IMR-90 (cell line): ENCODE data around the gene RAB9B. TPM values are rescaled to one million over a fixed set of nuclear protein-coding genes. Genes with fewer than 3 reads are reported as not detected.

ENCODE experiments used
- ATAC-seq: fragments of 200-7000 bp; cut with Tn5 transposase; 2 replicates; pipeline ENCODE4 v1.9.1; 2020; ENCODE audit warnings: low read depth, mild to moderate bottlenecking, moderate library complexity
- BruUV-seq: library from RNA; stranded (reverse); fragments of 400-500 nt; replicated peaks from 2 replicates; lab custom pipeline; 2021; lab: Mats Ljungman, UMichigan
- CTCF ChIA-PET: fragments of 300-600 bp; formaldehyde crosslinking; extraction: SDS; loops from one replicate; lab custom pipeline; 2021; ENCODE audit warnings: antibody characterized with exemption; lab: Yijun Ruan, JAX
- POLR2A ChIA-PET: fragments of 300-600 bp; sonication (Branson Sonifier 250); formaldehyde crosslinking; loops from one replicate; lab custom pipeline; 2022; ENCODE audit warnings: antibody characterized with exemption; ENCODE audit not compliant: unreplicated experiment; lab: Charles Lee
- DNase-seq: peaks from one replicate; pipeline ENCODE4 v3.0.0; 2013
- H2AFZ ChIP-seq: replicated peaks from 2 replicates; pipeline ENCODE3; 2013; ENCODE audit warnings: low read length, mild to moderate bottlenecking; ENCODE audit not compliant: poor library complexity
- H2AK5ac ChIP-seq: 2 replicates; pipeline ENCODE4 v1.6.1; 2013; ENCODE audit warnings: low read depth, low read length, inconsistent platforms
- H2AK9ac ChIP-seq: replicated peaks from 2 replicates; pipeline ENCODE3; 2013; ENCODE audit warnings: mild to moderate bottlenecking, low read depth, low read length, moderate library complexity; ENCODE audit not compliant: poor library complexity
- H2BK120ac ChIP-seq: 2 replicates; pipeline ENCODE4 v1.6.1; 2013; ENCODE audit warnings: low read depth, low read length, inconsistent platforms
- H2BK15ac ChIP-seq: 3 replicates; pipeline ENCODE4 v1.6.1; 2013; ENCODE audit warnings: low read depth, low read length, inconsistent platforms
- H2BK20ac ChIP-seq: 2 replicates; pipeline ENCODE4 v1.6.1; 2013; ENCODE audit warnings: low read depth, mild to moderate bottlenecking, inconsistent platforms, low read length, moderate library complexity
- H2BK5ac ChIP-seq: 2 replicates; pipeline ENCODE4 v1.6.1; 2013; ENCODE audit warnings: mild to moderate bottlenecking, low read depth, low read length, inconsistent platforms; ENCODE audit not compliant: poor library complexity, severe bottlenecking
- H3K14ac ChIP-seq: replicated peaks from 2 replicates; pipeline ENCODE4 v1.6.1; 2013; ENCODE audit warnings: low read depth, low read length, inconsistent platforms
- H3K18ac ChIP-seq: 2 replicates; pipeline ENCODE4 v1.6.1; 2013; ENCODE audit warnings: low read depth, low read length, control low read depth
- H3K23ac ChIP-seq: 2 replicates; pipeline ENCODE4 v1.6.1; 2013; ENCODE audit warnings: low read depth, low read length, inconsistent platforms
- H3K27ac ChIP-seq: 2 replicates; pipeline ENCODE4 v1.5.1; 2013; ENCODE audit warnings: mild to moderate bottlenecking, control low read depth, low read length; ENCODE audit not compliant: insufficient read depth
- H3K27me3 ChIP-seq: 2 replicates; pipeline ENCODE4 v1.6.1; 2013; ENCODE audit warnings: low read length; ENCODE audit not compliant: control insufficient read depth, insufficient read depth
- H3K36me3 ChIP-seq: 2 replicates; pipeline ENCODE4 v1.6.1; 2013; ENCODE audit warnings: low read length, mixed read lengths; ENCODE audit not compliant: control insufficient read depth, insufficient read depth
- H3K4ac ChIP-seq: 2 replicates; pipeline ENCODE4 v1.6.1; 2013; ENCODE audit warnings: low read depth, low read length, inconsistent platforms
- H3K4me1 ChIP-seq: 2 replicates; pipeline ENCODE4 v1.6.1; 2013; ENCODE audit warnings: low read length, mixed read lengths; ENCODE audit not compliant: control insufficient read depth, insufficient read depth
- H3K4me2 ChIP-seq: 2 replicates; pipeline ENCODE4 v1.6.1; 2013; ENCODE audit warnings: low read depth, mild to moderate bottlenecking, control low read depth, low read length, moderate library complexity
- H3K4me3 ChIP-seq: 2 replicates; pipeline ENCODE4 v1.5.1; 2013; ENCODE audit warnings: low read depth, mild to moderate bottlenecking, control low read depth, low read length, moderate library complexity; ENCODE audit not compliant: insufficient read depth
- H3K56ac ChIP-seq: 2 replicates; pipeline ENCODE4 v1.6.1; 2013; ENCODE audit warnings: low read length, inconsistent platforms; ENCODE audit not compliant: insufficient read depth; ENCODE audit errors: extremely low read depth
- H3K79me1 ChIP-seq, 2 experiments: 2 replicates each; pipeline ENCODE4 v1.6.1; 2013; ENCODE audit warnings: low read length in 2 of 2, inconsistent platforms in 1 of 2, low read depth in 1 of 2
- H3K9ac ChIP-seq: 2 replicates; pipeline ENCODE4 v1.6.1; 2013; ENCODE audit warnings: low read depth, low read length, control low read depth
- H3K9me1 ChIP-seq: 2 replicates; pipeline ENCODE4 v1.6.1; 2013; ENCODE audit warnings: low read length, inconsistent platforms; ENCODE audit not compliant: insufficient read depth
- H3K9me3 ChIP-seq: 2 replicates; pipeline ENCODE4 v1.6.1; 2013; ENCODE audit warnings: low read length; ENCODE audit not compliant: control insufficient read depth, insufficient read depth
- H4K20me1 ChIP-seq: 2 replicates; pipeline ENCODE4 v1.6.1; 2013; ENCODE audit warnings: low read length, inconsistent platforms; ENCODE audit not compliant: insufficient read depth
- H4K5ac ChIP-seq: 2 replicates; pipeline ENCODE4 v1.6.1; 2013; ENCODE audit warnings: mild to moderate bottlenecking, low read depth, low read length, control low read depth
- H4K8ac ChIP-seq, 2 experiments: 2 replicates each; pipeline ENCODE4 v1.6.1; 2013; ENCODE audit warnings: low read depth in 2 of 2, low read length in 2 of 2, control low read depth in 1 of 2, inconsistent platforms in 1 of 2
- H4K91ac ChIP-seq: 2 replicates; pipeline ENCODE4 v1.6.1; 2013; ENCODE audit warnings: low read depth, low read length, inconsistent platforms; ENCODE audit not compliant: insufficient read depth
- BHLHE40 ChIP-seq: fragments of 150-350 bp; IDR thresholded peaks from 2 replicates; pipeline ENCODE4 v1.6.1; 2016; ENCODE audit warnings: mild to moderate bottlenecking, low read depth, low read length
- CEBPB ChIP-seq: IDR thresholded peaks from 2 replicates; pipeline ENCODE4 v1.6.1; 2012; ENCODE audit warnings: low read depth, low read length, improper control_type of control experiment
- CHD1 ChIP-seq: IDR thresholded peaks from 2 replicates; pipeline ENCODE4 v1.6.1; 2012; ENCODE audit warnings: low read depth, low read length, improper control_type of control experiment
- CTCF ChIP-seq: conservative IDR thresholded peaks from 2 replicates; pipeline ENCODE4 v1.5.1; 2012; ENCODE audit warnings: mild to moderate bottlenecking, low read depth, low read length, improper control_type of control experiment
- ELK1 ChIP-seq: fragments of 150-350 bp; IDR thresholded peaks from 2 replicates; pipeline ENCODE4 v1.6.1; 2016; ENCODE audit warnings: low read depth, mild to moderate bottlenecking, low read length, moderate library complexity, borderline replicate concordance
- FOS ChIP-seq: fragments of 150-350 bp; IDR thresholded peaks from 2 replicates; pipeline ENCODE4 v1.6.1; 2016; ENCODE audit warnings: low read depth, low read length
- MAFK ChIP-seq: IDR thresholded peaks from 2 replicates; pipeline ENCODE4 v1.6.1; 2012; ENCODE audit warnings: low read depth, low read length, improper control_type of control experiment
- MAZ ChIP-seq: IDR thresholded peaks from 2 replicates; pipeline ENCODE4 v1.6.1; 2012; ENCODE audit warnings: low read depth, mild to moderate bottlenecking, low read length, improper control_type of control experiment, moderate library complexity, borderline replicate concordance
- MXI1 ChIP-seq: IDR thresholded peaks from 2 replicates; pipeline ENCODE4 v1.6.1; 2012; ENCODE audit warnings: low read depth, mild to moderate bottlenecking, low read length, moderate library complexity, borderline replicate concordance
- NFE2L2 ChIP-seq: fragments of 150-350 bp; IDR thresholded peaks from 2 replicates; pipeline ENCODE4 v1.6.1; 2016; ENCODE audit warnings: low read depth, mild to moderate bottlenecking, low read length
- POLR2A ChIP-seq: IDR thresholded peaks from 2 replicates; pipeline ENCODE4 v1.6.1; 2012; ENCODE audit warnings: mild to moderate bottlenecking, low read depth, low read length
- RAD21 ChIP-seq: IDR thresholded peaks from 2 replicates; pipeline ENCODE4 v1.6.1; 2012; ENCODE audit warnings: low read length, improper control_type of control experiment
- RCOR1 ChIP-seq: IDR thresholded peaks from 2 replicates; pipeline ENCODE4 v1.6.1; 2012; ENCODE audit warnings: mild to moderate bottlenecking, low read length, improper control_type of control experiment; ENCODE audit not compliant: insufficient replicate concordance
- RFX5 ChIP-seq: IDR thresholded peaks from 2 replicates; pipeline ENCODE4 v1.8.0; 2012; ENCODE audit warnings: low read depth, mild to moderate bottlenecking, low read length, moderate library complexity
- SMC3 ChIP-seq: fragments of 150-350 bp; IDR thresholded peaks from 2 replicates; pipeline ENCODE4 v1.6.1; 2016; ENCODE audit warnings: low read depth, mild to moderate bottlenecking, antibody characterized with exemption, low read length, moderate library complexity
- USF2 ChIP-seq: fragments of 150-350 bp; IDR thresholded peaks from 2 replicates; pipeline ENCODE4 v1.6.1; 2017; ENCODE audit warnings: mild to moderate bottlenecking, antibody characterized with exemption, low read length, low read depth
- WGBS, 2 experiments: methylation state at CpG; one replicate each; pipeline versions ENCODE4 v1.1.5 to v1.1.7; 2013; ENCODE audit warnings: missing lambda C conversion rate in 2 of 2; ENCODE audit not compliant: insufficient read length in 1 of 2; ENCODE audit errors: extremely low coverage in 2 of 2; 5-methylcytosine and 5-hydroxymethylcytosine counted together
- dilution Hi-C: fragments of 300-500 bp; cut with HindIII; formaldehyde crosslinking; loops from one replicate; pipeline ENCODE4 v1.14.3; 2018; ENCODE audit warnings: low sequenced_read_pairs; ENCODE audit not compliant: unreplicated experiment
- in situ Hi-C: fragments of 300-500 bp; cut with MboI; formaldehyde crosslinking; loops from 3 replicates; pipeline ENCODE4 v1.14.3; 2019; ENCODE audit warnings: low sequenced_read_pairs, inconsistent platforms, mixed read lengths
- intact Hi-C: fragments of 100-400 bp; cut with micrococcal nuclease; formaldehyde crosslinking; loops from 2 replicates; pipeline ENCODE4 v1.10.0; 2022
- polyA plus RNA-seq, 3 experiments: library from polyadenylated mRNA; depleted of rRNA; stranded (reverse); fragments of >200 nt; gene quantifications; 2 replicates each; pipeline ENCODE4 v1.2.3, GENCODE V29; 2012; ENCODE audit warnings: low replicate concordance in 1 of 3
- total RNA-seq: library from RNA; depleted of rRNA; stranded (reverse); fragments of >200 nt; gene quantifications from 2 replicates; pipeline ENCODE4 v1.2.3, GENCODE V29; 2012

Gene RAB9B
- total and polyA plus RNA-seq, 2 of the 4 experiments (the other 2 are of a cell fraction) = 0.58 to 0.90 TPM

- no peak for DNase-seq
- Histone ChIP-seq H2BK15ac (no peak overlapping the region), H3K4me1 (no peaks in the 10 kb centered on the region), H3K18ac (no peak overlapping the region), H4K91ac (no peak overlapping the region), H4K5ac (no peak overlapping the region), H4K8ac (no peak overlapping the region), H3K23ac (no peak overlapping the region), H3K9me1 (no peaks in the 10 kb centered on the region), H3K4ac (no peak overlapping the region), H3K9me3 (no peaks in the 10 kb centered on the region), H3K4me2 (no peak overlapping the region), H2AK5ac (no peak overlapping the region), H2BK120ac (no peak overlapping the region), H3K56ac (no peak overlapping the region), H2BK5ac (no peak overlapping the region), H3K79me1 (no peaks in the 10 kb centered on the region), H3K36me3 (no peaks in the 10 kb centered on the region), H2AK9ac (no peak overlapping the region), H2BK20ac (no peak overlapping the region), H3K4me3 (no peak overlapping the region), H2AFZ (no peak overlapping the region), H3K27ac (no peak overlapping the region), H4K20me1 (no peaks in the 10 kb centered on the region), H3K27me3 (peaks cover 11% of the 10 kb centered on the region), H3K9ac (no peak overlapping the region), H3K14ac (no peak overlapping the region)
- intact Hi-C loops = no loop called here
- TF ChIP-seq RCOR1 = no peak
- no peak for TF ChIP-seq FOS
- no peak for TF ChIP-seq CEBPB
- TF ChIP-seq POLR2A = no peak
- no peak for TF ChIP-seq RFX5
- TF ChIP-seq MAZ = no peak
- no peak for TF ChIP-seq SMC3
- TF ChIP-seq CTCF = no peak
- no peak for TF ChIP-seq ELK1
- TF ChIP-seq USF2 = no peak
- TF ChIP-seq MXI1 = no peak
- TF ChIP-seq RAD21 = no peak
- TF ChIP-seq MAFK = no peak
- no peak for TF ChIP-seq NFE2L2
- no peak for TF ChIP-seq BHLHE40
- TF ChIP-seq CHD1 = no peak
- POLR2A ChIA-PET = no interaction called here
- CTCF ChIA-PET = no interaction called here
- in situ Hi-C loops = loop anchor here (10.0 kb wide), 1 partner anchor 112 kb away; no protein-coding TSS in a partner anchor
- no TSS peak for BruUV-seq
- dilution Hi-C loops = no loop called here
- ATAC-seq = no peak
- WGBS, 2 experiments = 57% methylated on average over 1 of the region's 4 CpGs; no CpG with 5 or more reads in 1 of the 2 experiments
Measured at GRCh38 chrX:103806862-103807474, 25.1 kb downstream of the RAB9B start.
